Measurements from ENCODE around the gene CD58.
"Not testable (repeated sequence)": the region's sequence is repeated elsewhere in the genome, so short reads cannot be mapped to it uniquely, and the experiment has no call there.

CD58 gene

GRCh38 chr1:116591951-116592605 lies 21.3 kb upstream of the CD58 start:
- DNase-seq (ENCODE audit: low spot score): not testable (repeated sequence)

GRCh38 chr1:116591006-116591950 lies 20.5 kb upstream of the CD58 start:
- not testable (repeated sequence) for DNase-seq (ENCODE audit: low spot score)

GRCh38 chr1:116590359-116591005 lies 19.7 kb upstream of the CD58 start:
- DNase-seq (ENCODE audit: low spot score): not testable (repeated sequence)

- peak; percentile 38 for DNase-seq (ENCODE audit: low spot score)
Observed at GRCh38 chr1:116589101-116589735, 18.4 kb upstream of the CD58 start.

- no peak for DNase-seq (ENCODE audit: low spot score)
Observed at GRCh38 chr1:116587501-116588227, 16.8 kb upstream of the CD58 start.

- no peak for DNase-seq (ENCODE audit: low spot score)
Observed at GRCh38 chr1:116586741-116587143, 15.9 kb upstream of the CD58 start.

- no peak for DNase-seq (ENCODE audit: low spot score)
Observed at GRCh38 chr1:116585886-116586285, 15.1 kb upstream of the CD58 start.

GRCh38 chr1:116581323-116581885 lies 10.6 kb upstream of the CD58 start:
- no peak for DNase-seq (ENCODE audit: low spot score)

- no peak for DNase-seq (ENCODE audit: low spot score)
Observed at GRCh38 chr1:116580446-116581322, 9.9 kb upstream of the CD58 start.

GRCh38 chr1:116579259-116579875 lies 8.5 kb upstream of the CD58 start:
- DNase-seq (ENCODE audit: low spot score): no peak

GRCh38 chr1:116578581-116578980 lies 7.8 kb upstream of the CD58 start:
- DNase-seq (ENCODE audit: low spot score): no peak

- DNase-seq (ENCODE audit: low spot score): no peak
Observed at GRCh38 chr1:116577759-116578314, 7.0 kb upstream of the CD58 start.

- DNase-seq (ENCODE audit: low spot score): peak; percentile 71
Observed at GRCh38 chr1:116574581-116575291, 3.9 kb upstream of the CD58 start.

- DNase-seq (ENCODE audit: low spot score): no peak
Observed at GRCh38 chr1:116573431-116574095, 2.7 kb upstream of the CD58 start.

GRCh38 chr1:116572771-116573430 lies 2.1 kb upstream of the CD58 start:
- no peak for DNase-seq (ENCODE audit: low spot score)

- no peak for DNase-seq (ENCODE audit: low spot score)
Observed at GRCh38 chr1:116572099-116572498, 1.3 kb upstream of the CD58 start.

- no peak for DNase-seq (ENCODE audit: low spot score)
Observed at GRCh38 chr1:116571215-116571919, 541 bp upstream of the CD58 start.

Data from RKO (cell line).